NCI-H146 (cell line): Measurements from ENCODE around the gene ZNF90.
"Not testable (repeated sequence)": the region's sequence is repeated elsewhere in the genome, so short reads cannot be mapped to it uniquely, and the experiment has no call there.

Source experiments
- DNase-seq: peaks from one replicate; lab custom pipeline; 2025; lab: John Stamatoyannopoulos, UW

ZNF90 gene

DNA sequence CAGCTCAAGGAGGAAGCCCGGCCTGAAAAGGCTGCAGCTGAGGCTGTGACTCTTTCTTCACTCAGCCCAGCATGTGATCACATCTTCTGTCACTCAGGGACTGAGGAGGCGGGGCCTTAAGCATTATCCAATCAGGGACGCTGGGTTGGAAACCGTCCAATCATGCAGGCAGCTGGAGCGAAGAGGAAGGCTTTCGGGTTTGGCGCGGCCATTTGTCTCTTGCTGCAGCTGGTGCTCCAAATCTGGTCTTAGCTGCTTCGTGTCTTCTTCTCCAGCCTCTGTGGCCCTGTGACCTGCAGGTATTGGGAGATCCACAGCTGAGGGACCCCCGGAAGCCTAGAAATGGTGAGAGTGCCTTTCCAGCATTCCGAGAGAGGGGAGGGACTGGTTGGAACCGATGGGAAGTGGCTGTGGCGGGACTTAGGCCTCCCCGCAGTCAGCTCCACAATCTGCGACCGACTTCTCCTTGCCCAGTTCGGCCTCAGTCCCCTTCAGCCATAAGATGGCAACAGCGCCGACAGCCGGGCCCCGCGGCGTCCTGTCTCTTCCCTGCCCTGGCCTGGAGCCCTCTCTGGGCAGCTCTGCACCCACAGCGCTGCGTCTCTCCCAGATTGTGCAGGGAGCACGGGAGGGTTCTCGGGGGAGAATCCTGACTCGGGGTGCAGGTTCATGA, at the start of gene ZNF90:
ZNF90 (plus strand) TSS at position 210 of the 673 bp plus-strand sequence; CDS start at position 343, 133 bp downstream.
- DNase-seq: peak; percentile 83

GRCh38 chr19:20028611-20029010, 49.2 kb upstream of the ZNF90 start:
- no peak for DNase-seq

DNA sequence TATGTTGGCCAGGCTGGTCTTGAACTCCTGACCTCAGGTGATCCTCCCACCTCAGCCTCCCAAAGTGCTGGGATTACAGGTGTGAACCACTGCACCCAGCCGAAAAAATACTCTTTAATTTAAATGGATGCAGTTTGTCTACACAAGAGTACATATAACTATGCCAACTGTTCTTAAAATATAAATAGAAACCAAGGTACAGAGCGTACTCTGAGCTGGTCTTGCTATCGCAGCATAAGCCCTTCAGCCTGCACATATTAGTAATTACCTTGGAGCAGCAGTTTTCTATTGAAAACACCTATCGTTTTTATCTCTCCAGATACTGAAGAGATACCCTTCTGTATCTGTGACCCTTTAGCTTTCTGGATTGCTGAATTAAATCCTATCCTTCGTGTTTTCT, 41.9 kb upstream of the ZNF90 start:
- no peak for DNase-seq

- no peak for DNase-seq
Observed at GRCh38 chr19:20038358-20039202, 39.2 kb upstream of the ZNF90 start.

- peak; percentile 95 for DNase-seq
Observed at GRCh38 chr19:20039203-20039723, 38.5 kb upstream of the ZNF90 start, which contains the start of gene ZNF682. Gene ZNF682, minus strand, starts transcription at chr19:20039505. Its CDS starts 160 bp downstream, at chr19:20039345.

GRCh38 chr19:20044663-20045062, 33.1 kb upstream of the ZNF90 start:
- no peak for DNase-seq

DNA sequence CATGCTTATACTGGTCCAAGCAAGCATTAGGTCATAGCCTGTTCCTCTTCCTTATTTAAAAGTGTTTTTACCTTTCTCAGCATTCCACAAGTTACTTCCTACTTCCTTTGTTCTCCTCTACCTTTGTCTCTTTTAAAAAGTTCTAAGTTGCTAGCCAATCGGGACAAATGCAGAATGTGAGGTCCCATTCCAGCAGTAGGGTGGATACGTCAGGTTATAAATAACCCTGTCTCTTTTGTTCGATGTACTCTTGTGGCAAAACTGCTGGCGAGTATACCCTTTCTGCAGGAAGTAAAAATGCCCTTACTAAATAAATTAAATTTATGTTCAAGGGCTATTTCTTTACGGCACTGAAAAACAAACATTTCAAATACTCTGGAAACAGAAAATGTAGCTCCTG, 32.1 kb upstream of the ZNF90 start:
- DNase-seq: not testable (repeated sequence)

- peak; percentile 96 for DNase-seq
Observed at GRCh38 chr19:20051841-20052768, 25.7 kb upstream of the ZNF90 start.

GRCh38 chr19:20058738-20059137, 19.1 kb upstream of the ZNF90 start:
- not testable (repeated sequence) for DNase-seq

DNA sequence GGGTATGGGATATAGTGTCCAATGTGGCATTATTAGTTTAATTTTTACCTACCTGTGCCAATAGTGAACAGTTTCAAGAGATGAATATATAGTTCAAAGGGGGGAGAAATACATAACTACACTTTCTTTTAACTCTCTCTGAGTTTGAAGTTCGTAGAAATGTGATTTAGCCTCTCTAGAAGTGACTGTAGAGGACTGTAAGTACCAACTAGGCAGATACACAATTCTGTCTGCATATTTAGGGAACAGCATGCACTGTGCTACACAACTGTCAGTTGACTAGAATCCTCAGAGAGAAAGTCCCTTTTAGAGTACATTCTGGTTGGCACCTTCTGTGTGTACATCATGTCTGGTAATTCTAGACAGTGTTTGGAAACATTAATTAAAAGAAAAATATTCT, 17.5 kb upstream of the ZNF90 start:
- no peak for DNase-seq

DNA sequence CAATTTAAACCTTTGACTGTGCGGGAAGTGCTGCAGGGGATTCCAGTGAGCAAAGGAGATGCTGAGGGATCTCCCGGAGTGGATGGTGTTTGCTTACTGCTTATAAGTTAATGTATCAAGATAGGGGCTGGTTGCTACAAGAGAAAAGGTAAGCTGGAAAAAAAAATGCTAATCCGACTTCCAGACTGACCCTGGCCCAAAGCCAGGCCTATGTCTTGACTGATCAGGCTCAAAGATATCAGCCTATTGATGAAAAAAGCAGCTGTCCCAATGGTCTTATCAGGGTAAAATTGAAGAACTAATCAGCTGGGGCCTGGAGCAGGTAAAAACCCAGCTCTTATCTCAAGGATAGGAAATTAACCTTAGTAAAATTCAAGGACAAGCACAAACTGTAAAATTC, 10.9 kb upstream of the ZNF90 start:
- no peak for DNase-seq

DNA sequence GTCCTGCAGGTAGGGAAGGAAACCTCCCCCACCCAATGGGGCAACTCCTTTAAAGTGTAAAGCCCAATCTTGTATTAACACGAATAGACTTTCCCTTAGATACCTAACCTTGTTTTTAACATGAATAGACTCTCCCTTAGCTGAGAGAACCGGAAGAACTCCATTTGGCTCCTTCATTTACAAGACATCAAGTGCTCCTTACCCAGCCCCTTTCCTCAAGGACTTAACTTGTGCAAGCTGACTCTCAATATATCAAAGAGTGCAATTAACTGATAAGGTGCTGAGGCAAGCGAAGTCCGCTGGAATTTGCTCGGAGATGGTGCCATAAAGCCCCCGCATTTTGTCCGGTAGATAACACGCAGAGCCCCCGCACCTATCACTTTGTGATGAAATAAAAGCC, 9.9 kb upstream of the ZNF90 start:
- DNase-seq: no peak

DNA sequence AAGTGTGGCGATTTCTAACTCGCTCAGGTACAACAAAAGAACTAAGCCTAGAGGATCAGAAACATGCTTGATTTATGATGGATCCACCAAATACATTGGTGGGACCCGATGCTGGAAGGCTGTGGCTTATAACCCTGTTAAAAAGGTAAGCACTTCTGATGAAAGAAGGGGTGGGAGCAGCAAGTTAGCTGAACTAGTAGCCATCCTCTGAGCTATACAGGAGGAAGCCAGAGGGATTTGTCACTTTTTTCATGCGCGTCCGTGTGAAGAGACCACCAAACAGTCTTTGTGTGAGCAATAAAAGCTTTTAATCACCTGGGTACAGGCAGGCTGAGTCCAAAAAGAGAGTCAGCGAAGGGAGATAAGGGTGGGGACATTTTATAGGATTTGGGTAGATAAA, 9.2 kb upstream of the ZNF90 start:
- not testable (repeated sequence) for DNase-seq

DNA sequence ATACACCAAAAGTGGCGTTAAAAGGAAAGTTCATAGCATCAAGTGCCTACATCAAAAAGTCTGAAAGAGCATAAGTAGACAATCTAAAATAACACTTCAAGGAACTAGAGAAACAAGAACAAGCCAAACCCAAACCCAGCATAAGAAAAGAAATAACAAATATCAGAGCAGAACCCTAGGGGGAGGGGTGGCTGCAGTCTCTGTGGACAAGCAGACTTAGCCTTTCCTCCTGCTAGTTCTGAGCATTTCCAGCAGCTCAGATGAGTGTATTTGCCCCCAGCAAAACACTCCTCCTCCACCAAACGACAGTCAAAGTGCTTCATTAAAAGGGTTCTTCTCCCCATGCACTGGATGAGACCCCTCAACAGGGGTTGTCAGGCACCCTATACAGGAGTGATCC, 7.1 kb upstream of the ZNF90 start:
- no peak for DNase-seq

- no peak for DNase-seq
Observed at GRCh38 chr19:20072936-20073335, 4.9 kb upstream of the ZNF90 start.

DNA sequence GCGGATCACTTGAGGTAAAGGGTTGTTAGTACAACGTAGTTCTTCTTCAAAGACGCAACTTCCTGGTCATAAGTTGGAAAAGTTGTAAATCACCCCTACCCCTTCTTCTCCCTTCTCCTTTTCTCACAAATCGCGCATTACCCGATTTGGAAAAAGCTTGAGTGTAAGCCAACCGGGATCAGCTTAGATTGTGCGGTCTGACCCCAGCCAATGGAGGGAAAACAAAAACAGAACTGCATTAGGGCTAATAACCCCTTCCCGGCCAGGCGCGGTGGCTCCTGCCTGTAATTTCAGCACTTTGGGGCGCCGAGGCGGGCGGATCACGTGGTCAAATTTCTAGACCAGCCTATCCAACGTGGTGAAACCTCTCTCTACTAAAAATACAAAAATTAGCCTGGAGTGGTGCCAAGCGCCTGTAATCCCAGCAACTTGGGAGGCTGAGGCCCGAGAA, 806 bp downstream of the ZNF90 start:
- peak; percentile 9 for DNase-seq

GRCh38 chr19:20079476-20079875, 1.7 kb downstream of the ZNF90 start:
- DNase-seq: no peak

DNA sequence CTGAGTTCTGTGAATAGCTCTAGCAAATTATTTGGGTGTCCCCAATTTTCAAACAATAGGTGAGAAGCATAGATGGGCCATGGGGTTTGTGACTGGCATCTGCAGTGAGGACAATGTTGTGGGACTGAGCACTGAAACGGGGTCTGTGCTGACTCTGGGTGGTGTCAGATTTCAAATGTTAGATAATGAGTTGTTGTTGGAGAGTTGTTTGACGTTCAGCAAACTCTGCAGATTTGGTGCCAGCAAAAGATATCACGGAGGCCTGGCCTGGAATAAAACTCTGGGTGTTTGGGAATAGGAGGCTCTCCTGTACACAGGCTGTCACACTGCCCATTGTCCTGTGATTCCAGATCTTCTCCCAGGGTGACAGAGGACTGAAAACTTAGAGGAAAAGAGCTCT, 2.9 kb downstream of the ZNF90 start:
- DNase-seq: no peak

DNA sequence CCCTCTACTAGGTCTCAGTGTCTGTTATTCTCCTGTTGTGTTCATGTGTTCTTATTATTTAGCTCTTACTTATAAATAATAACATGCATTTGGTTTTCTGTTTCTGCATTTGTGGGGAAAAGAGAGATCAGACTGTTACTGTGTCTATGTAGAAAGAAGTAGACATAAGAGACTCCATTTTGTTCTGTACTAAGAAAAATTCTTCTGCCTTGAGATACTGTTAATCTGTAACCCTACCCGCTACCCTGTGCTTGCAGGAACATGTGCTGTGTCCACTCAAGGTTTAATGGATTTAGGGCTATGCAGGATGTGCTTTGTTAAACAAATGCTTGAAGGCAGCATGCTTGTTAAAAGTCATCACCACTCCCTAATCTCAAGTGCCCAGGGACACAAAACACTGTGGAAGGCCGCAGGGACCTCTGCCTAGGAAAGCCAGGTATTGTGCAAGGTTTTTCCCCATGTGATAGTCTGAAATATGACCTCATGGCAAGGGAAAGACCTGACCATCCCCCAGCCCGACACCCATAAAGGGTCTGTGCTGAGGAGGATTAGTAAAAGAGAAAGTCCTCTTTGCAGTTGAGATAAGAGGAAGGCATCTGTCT, 4.5 kb downstream of the ZNF90 start:
- not testable (repeated sequence) for DNase-seq

DNA sequence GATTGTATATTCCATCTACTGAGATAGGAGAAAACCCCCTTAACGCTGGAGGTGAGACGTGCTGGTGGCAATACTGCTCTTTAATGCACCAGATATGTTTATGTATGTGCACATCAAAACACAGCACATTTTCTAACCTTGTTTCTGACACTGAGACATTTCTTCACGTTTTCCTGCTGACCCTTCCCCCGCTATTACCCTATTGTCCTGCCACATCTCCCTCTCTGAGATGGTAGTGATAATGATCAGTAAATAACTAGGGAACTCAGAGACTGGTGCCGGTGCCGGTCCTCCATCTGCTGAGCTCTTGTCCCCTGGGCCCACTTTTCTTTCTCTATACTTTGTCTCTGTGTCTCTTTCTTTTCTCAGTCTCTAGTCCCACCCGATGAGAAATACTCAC, 5.1 kb downstream of the ZNF90 start:
- DNase-seq: not testable (repeated sequence)

- DNase-seq: no peak
Observed at GRCh38 chr19:20102097-20102496, 24.3 kb downstream of the ZNF90 start.
